ENCODE measurements around the gene ZCCHC2.
A peak's percentile ranks its signal among the peaks of the same experiment; 100 is the strongest.

Gene ZCCHC2

GRCh38 chr18:62558015-62558663, 35.3 kb downstream of the ZCCHC2 start:
- DNase-seq (ENCODE audit: low read depth): no peak
- no peak overlapping the region for H3K4me3 ChIP-seq (ENCODE audit: low read depth, low read length)
- TF ChIP-seq CTCF (conservative IDR thresholded peaks at IDR 0.05; ENCODE audit: low read depth, low read length): no peak

- TF ChIP-seq CTCF (conservative IDR thresholded peaks at IDR 0.05; ENCODE audit: low read depth, low read length): no peak
- DNase-seq (ENCODE audit: low read depth): no peak
These were observed 41.2 kb downstream of the ZCCHC2 start for GRCh38 chr18:62564044-62564443.

GRCh38 chr18:62566199-62566598, 43.4 kb downstream of the ZCCHC2 start:
- TF ChIP-seq CTCF (conservative IDR thresholded peaks at IDR 0.05; ENCODE audit: low read depth, low read length): peak; percentile 46
- DNase-seq (ENCODE audit: low read depth): peak; percentile 54
- no peak overlapping the region for H3K4me3 ChIP-seq (ENCODE audit: low read depth, low read length)

More at GRCh38 chr18:62564044-62564443, 41.2 kb downstream of the ZCCHC2 start:
- no peak overlapping the region for H3K4me3 ChIP-seq (ENCODE audit: low read depth, low read length)

- no peak overlapping the region for H3K4me3 ChIP-seq (ENCODE audit: low read depth, low read length)
- TF ChIP-seq CTCF (conservative IDR thresholded peaks at IDR 0.05; ENCODE audit: low read depth, low read length): no peak
- no peak for DNase-seq (ENCODE audit: low read depth)
These were observed 44.0 kb downstream of the ZCCHC2 start for GRCh38 chr18:62566818-62567217.

- no peak overlapping the region for H3K4me3 ChIP-seq (ENCODE audit: low read depth, low read length)
- TF ChIP-seq CTCF (conservative IDR thresholded peaks at IDR 0.05; ENCODE audit: low read depth, low read length): no peak
- DNase-seq (ENCODE audit: low read depth): no peak
These were observed 46.3 kb downstream of the ZCCHC2 start for GRCh38 chr18:62569081-62569655.

GRCh38 chr18:62571037-62571436, 48.2 kb downstream of the ZCCHC2 start:
- no peak overlapping the region for H3K4me3 ChIP-seq (ENCODE audit: low read depth, low read length)
- no peak for DNase-seq (ENCODE audit: low read depth)
- TF ChIP-seq CTCF (conservative IDR thresholded peaks at IDR 0.05; ENCODE audit: low read depth, low read length): no peak

GRCh38 chr18:62571648-62572047, 48.8 kb downstream of the ZCCHC2 start:
- DNase-seq (ENCODE audit: low read depth): no peak
- no peak overlapping the region for H3K4me3 ChIP-seq (ENCODE audit: low read depth, low read length)
- no peak for TF ChIP-seq CTCF (conservative IDR thresholded peaks at IDR 0.05; ENCODE audit: low read depth, low read length)
